ENCODE data around the gene FHL2. TPM values are rescaled to one million over a fixed set of nuclear protein-coding genes. Genes with fewer than 3 reads are reported as not detected.

Gene FHL2
- total RNA-seq, 4 donors from 2014 or later: 56.1 to 140 (median 89.2) TPM

GRCh38 chr2:105369777-105370690 is 28.8 kb downstream of the FHL2 start:
- Histone ChIP-seq H3K27me3 (no peaks in the 10 kb centered on the region), H3K9me3 (no peaks in the 10 kb centered on the region), H3K36me3 (peaks cover 0 to 16% (median 1%) of the 10 kb centered on the region in 4 donors), H3K27ac (peak overlapping the region; percentile 35 to 55 (median 44)), H3K4me3 (no peak overlapping the region), H3K4me1 (peaks cover 11 to 40% (median 24%) of the 10 kb centered on the region in 4 donors)
- DNase-seq: peak; percentile 92
- in situ Hi-C loops (cut with MboI; ENCODE audit: low pct_ligation_motif_present in 1 of 4, low pct_unique_long_range_greater_than_20kb in 1 of 4, low sequenced_read_pairs in 3 of 4): loop anchor here (5.0 to 10.0 kb wide), 3 partner anchors 135 to 155 kb away; no protein-coding TSS in a partner anchor
- TF ChIP-seq CTCF (IDR thresholded peaks at IDR 0.05) (peak; percentile 86 to 97 (median 90)), POLR2AphosphoS5 (IDR thresholded peaks at IDR 0.05) (peak in 2 of 3 donors; percentile 36 to 50), POLR2A (IDR thresholded peaks at IDR 0.05) (no peak)
- intact Hi-C loops (cut with DNase I; ENCODE audit: low total_unique reads): loop anchor here (2.0 kb wide), 1 partner anchor 151 kb away; no protein-coding TSS in a partner anchor
- 39 to 41% methylated on average over 14 to 30 of the region's 30 CpGs for WGBS, 2 donors (ENCODE audit: low coverage in 1 of 2)

GRCh38 chr2:105368759-105369408 is 30.0 kb downstream of the FHL2 start:
- no peak overlapping the region for H3K4me3 ChIP-seq
- peak overlapping the region in 2 of 4 donors; percentile 6 to 55 for H3K27ac ChIP-seq
- DNase-seq: no peak
- peaks cover 0 to 18% (median 1%) of the 10 kb centered on the region in 4 donors for H3K36me3 ChIP-seq
- in situ Hi-C loops (cut with MboI; ENCODE audit: low pct_ligation_motif_present in 1 of 4, low pct_unique_long_range_greater_than_20kb in 1 of 4, low sequenced_read_pairs in 3 of 4): loop anchor here in 1 of 4 donors (10.0 kb wide), 1 partner anchor 136 kb away; no protein-coding TSS in a partner anchor
- H3K4me1 ChIP-seq: peaks cover 7 to 35% (median 18%) of the 10 kb centered on the region in 4 donors
- no peaks in the 10 kb centered on the region for H3K27me3 ChIP-seq
- TF ChIP-seq EP300 (IDR thresholded peaks at IDR 0.05; ENCODE audit: low read depth) (no peak), POLR2A (IDR thresholded peaks at IDR 0.05) (no peak), CTCF (IDR thresholded peaks at IDR 0.05) (no peak), POLR2AphosphoS5 (IDR thresholded peaks at IDR 0.05) (no peak)
- no peaks in the 10 kb centered on the region for H3K9me3 ChIP-seq
- 19 to 42% methylated on average over 5 to 8 of the region's 8 CpGs for WGBS, 2 donors (ENCODE audit: low coverage in 1 of 2)
- intact Hi-C loops (cut with DNase I; ENCODE audit: low total_unique reads): no loop called here

- TF ChIP-seq POLR2A (IDR thresholded peaks at IDR 0.05) (no peak), POLR2AphosphoS5 (IDR thresholded peaks at IDR 0.05) (no peak), CTCF (IDR thresholded peaks at IDR 0.05) (no peak), EP300 (IDR thresholded peaks at IDR 0.05; ENCODE audit: low read depth) (no peak)
- in situ Hi-C loops (cut with MboI; ENCODE audit: low pct_ligation_motif_present in 1 of 4, low pct_unique_long_range_greater_than_20kb in 1 of 4, low sequenced_read_pairs in 3 of 4) (loop anchor here in 1 of 4 donors (10.0 kb wide), 1 partner anchor 140 kb away; no protein-coding TSS in a partner anchor), intact Hi-C loops (cut with DNase I; ENCODE audit: low total_unique reads) (no loop called here)
- WGBS, 2 donors (ENCODE audit: low coverage in 1 of 2): 72 to 73% methylated on average over 2 to 3 of the region's 3 CpGs
- Histone ChIP-seq H3K27me3 (no peaks in the 10 kb centered on the region), H3K27ac (no peak overlapping the region), H3K36me3 (peaks cover 0 to 37% (median 9%) of the 10 kb centered on the region in 4 donors), H3K9me3 (no peaks in the 10 kb centered on the region), H3K4me1 (peaks cover 0 to 25% (median 15%) of the 10 kb centered on the region in 4 donors), H3K4me3 (no peak overlapping the region)
- no peak for DNase-seq
Measured at GRCh38 chr2:105365206-105365605, 33.6 kb downstream of the FHL2 start.
